ENCODE data around the gene SLC25A10.

SLC25A10 gene

DNA sequence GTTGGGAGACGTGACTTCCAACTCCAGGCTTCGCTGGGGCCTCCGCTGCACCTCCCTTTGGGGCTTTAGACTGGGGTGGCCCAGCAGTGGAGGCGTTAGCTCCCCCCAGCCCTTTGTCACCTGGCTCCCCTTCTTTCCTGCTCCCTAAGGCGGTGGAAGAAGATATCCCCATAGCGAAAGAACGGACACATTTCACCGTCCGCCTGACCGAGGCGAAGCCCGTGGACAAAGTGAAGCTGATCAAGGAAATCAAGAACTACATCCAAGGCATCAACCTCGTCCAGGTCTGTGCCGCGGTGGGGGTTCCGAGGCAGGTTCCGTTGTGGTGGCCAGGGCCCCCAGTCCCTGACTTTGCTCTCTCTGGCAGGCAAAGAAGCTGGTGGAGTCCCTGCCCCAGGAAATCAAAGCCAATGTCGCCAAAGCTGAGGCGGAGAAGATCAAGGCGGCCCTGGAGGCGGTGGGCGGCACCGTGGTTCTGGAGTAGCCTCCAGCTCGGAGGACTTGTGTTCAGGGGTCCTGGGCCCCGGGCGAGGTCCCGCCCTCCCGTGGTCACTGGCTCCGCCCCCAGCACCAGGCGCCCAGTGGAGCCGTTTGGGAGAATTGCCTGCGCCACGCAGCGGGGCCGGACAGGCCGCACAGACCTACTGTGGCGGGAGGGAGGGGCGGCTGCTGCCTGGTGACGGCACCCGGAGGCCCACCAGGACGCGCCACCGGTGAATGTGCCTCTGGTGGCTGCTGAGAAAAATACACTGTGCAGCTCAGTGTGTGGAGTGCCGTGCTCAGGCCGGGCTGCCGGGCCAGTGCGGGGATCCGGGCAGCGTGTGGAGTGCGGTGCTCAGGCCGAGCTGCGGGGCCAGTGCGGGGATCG is 5.1 kb upstream of the SLC25A10 start:
- Histone ChIP-seq H3K9ac (ENCODE audit: insufficient read length, low read depth) (no peak overlapping the region), H3K9me3 (ENCODE audit: insufficient read depth, low read length) (no peaks in the 10 kb centered on the region), H3K27me3 (ENCODE audit: insufficient read depth, insufficient read length) (no peaks in the 10 kb centered on the region), H3K36me3 (ENCODE audit: insufficient read depth, insufficient read length, low read length) (peaks cover 59% of the 10 kb centered on the region), H3K4me1 (ENCODE audit: insufficient read depth, insufficient read length) (peaks cover 25% of the 10 kb centered on the region), H3K4me3 (ENCODE audit: insufficient read length, low read depth) (no peak overlapping the region)
- DNase-seq (ENCODE audit: low read depth, low spot score): no peak
- TF ChIP-seq SUZ12 (IDR thresholded peaks at IDR 0.05; ENCODE audit: extremely low read depth, insufficient read depth, insufficient read length): no peak
- no peak for TF ChIP-seq ZNF274 (IDR thresholded peaks at IDR 0.05; ENCODE audit: low read depth, low read length)
- TF ChIP-seq YY1 (IDR thresholded peaks at IDR 0.05; ENCODE audit: insufficient read depth, insufficient read length): no peak

DNA sequence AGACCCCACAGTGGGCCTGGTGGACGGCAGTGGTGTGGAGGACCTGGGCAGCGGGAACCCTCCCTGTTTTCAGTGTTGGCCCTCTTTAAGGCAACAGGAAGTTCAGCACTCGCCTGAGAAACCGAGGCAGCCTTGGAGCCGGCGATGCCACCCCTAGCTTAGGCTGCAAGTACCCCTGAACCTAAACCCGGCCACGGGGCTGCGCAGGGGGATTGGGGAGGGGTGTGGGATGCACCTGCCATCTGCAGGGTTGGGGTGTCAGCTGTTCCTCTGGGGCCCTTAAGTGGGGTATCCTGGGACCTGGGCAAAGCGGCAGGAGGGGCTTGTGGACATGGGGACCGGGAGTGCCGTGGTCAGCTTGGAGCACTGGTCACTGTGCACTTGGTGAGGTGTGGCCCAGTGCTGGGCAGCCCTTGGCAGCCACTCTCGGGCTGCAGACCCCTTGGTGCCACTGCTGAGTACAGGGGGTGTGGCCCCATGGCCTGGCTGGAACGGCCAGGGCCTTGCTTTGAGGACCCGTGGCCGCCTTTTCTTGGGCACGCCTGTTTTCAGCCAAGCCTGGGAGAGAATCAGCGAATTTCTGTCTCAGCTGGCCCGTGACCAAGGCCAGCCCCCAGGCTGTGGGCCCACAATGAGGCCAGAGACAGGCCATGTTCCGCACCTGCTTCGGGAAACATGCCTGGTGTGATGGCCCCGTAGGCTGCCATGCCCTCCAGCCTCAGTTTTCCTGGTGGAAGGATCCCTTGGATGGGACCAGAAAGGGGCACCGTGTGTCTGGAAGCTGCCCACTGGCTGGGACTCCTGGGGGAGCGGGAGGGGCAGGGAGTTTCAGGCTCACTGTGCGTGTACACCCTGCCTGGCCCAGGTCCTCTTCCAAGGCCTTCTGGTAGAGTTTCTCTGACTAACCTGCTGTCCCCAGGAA is 4.1 kb upstream of the SLC25A10 start:
- peaks cover 22% of the 10 kb centered on the region for H3K4me1 ChIP-seq (ENCODE audit: insufficient read depth, insufficient read length)
- no peaks in the 10 kb centered on the region for H3K27me3 ChIP-seq (ENCODE audit: insufficient read depth, insufficient read length)
- DNase-seq (ENCODE audit: low read depth, low spot score): no peak
- H3K36me3 ChIP-seq (ENCODE audit: insufficient read depth, insufficient read length, low read length): peaks cover 53% of the 10 kb centered on the region
- no peak for TF ChIP-seq SUZ12 (IDR thresholded peaks at IDR 0.05; ENCODE audit: extremely low read depth, insufficient read depth, insufficient read length)
- TF ChIP-seq YY1 (IDR thresholded peaks at IDR 0.05; ENCODE audit: insufficient read depth, insufficient read length): no peak
- TF ChIP-seq ZNF274 (IDR thresholded peaks at IDR 0.05; ENCODE audit: low read depth, low read length): no peak
- H3K9me3 ChIP-seq (ENCODE audit: insufficient read depth, low read length): no peaks in the 10 kb centered on the region
- no peak overlapping the region for H3K4me3 ChIP-seq (ENCODE audit: insufficient read length, low read depth)
- peak overlapping the region; percentile 8 for H3K9ac ChIP-seq (ENCODE audit: insufficient read length, low read depth)

DNA sequence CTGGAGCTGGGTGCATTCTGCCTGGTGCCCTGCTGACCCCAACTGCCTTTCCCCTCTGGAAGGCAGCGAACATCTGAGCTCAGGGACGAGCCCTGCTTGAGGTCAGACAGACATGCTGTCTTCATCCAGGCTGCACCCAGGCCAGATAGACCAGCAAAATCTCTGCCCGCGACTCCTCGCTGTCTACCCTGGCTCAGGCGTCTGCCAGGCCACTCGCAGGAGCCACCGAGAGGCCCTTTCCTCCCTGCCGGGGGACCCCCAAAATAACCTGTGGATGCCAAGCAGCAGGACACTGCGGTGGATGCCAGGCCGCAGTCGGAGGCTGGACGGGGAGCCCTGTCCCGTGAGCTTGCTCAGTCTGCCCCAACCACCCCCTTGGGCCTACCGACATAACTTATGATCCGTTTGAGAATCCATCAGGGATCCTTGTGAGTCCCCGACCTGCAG is 3.3 kb upstream of the SLC25A10 start:
- no peak for DNase-seq (ENCODE audit: low read depth, low spot score)
- no peak for TF ChIP-seq SUZ12 (IDR thresholded peaks at IDR 0.05; ENCODE audit: extremely low read depth, insufficient read depth, insufficient read length)
- no peak for TF ChIP-seq ZNF274 (IDR thresholded peaks at IDR 0.05; ENCODE audit: low read depth, low read length)
- no peak for TF ChIP-seq YY1 (IDR thresholded peaks at IDR 0.05; ENCODE audit: insufficient read depth, insufficient read length)
- Histone ChIP-seq H3K9me3 (ENCODE audit: insufficient read depth, low read length) (no peaks in the 10 kb centered on the region), H3K9ac (ENCODE audit: insufficient read length, low read depth) (peak overlapping the region; percentile 42), H3K36me3 (ENCODE audit: insufficient read depth, insufficient read length, low read length) (peaks cover 53% of the 10 kb centered on the region), H3K4me3 (ENCODE audit: insufficient read length, low read depth) (no peak overlapping the region), H3K4me1 (ENCODE audit: insufficient read depth, insufficient read length) (peaks cover 29% of the 10 kb centered on the region), H3K27me3 (ENCODE audit: insufficient read depth, insufficient read length) (no peaks in the 10 kb centered on the region)

DNA sequence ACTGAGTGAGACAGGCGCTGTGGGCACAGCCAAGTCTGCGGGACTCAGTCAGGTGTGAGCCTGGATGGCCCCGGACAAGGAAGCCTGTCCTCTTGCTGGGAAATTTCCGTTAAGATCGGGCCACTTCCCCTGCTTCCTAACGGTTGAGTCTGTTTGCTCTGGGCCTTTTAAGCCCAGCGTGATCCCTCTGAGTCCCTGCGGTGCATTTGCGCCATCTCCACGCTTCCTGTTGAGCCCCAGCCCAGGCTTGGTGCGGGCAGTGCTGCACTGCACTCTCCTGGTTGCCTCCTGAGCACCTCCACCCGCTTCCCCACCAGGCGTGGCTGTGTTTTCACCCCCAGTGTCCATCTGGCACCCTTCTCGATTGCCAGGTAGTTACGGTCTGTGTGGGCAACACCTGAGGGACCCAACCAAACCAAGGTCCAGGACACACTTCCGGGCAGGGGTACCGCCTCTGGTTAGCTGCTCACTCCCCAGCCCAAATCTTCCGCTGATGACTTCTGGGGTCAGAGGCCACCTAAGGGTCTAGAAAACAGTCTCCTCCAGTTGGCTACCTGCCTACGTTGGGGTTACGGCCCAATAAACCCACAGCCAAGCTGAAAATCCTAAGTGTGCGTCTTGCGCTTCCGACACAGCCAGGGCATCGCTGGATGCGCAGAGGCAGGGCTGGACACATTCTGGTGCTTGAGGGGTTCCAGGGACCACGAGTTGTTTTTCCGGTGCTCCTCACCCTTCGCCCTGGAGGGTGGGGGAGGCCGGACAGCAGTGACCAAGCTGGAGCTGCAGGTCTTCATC is 1.4 kb upstream of the SLC25A10 start:
- Histone ChIP-seq H3K4me1 (ENCODE audit: insufficient read depth, insufficient read length) (peaks cover 26% of the 10 kb centered on the region), H3K36me3 (ENCODE audit: insufficient read depth, insufficient read length, low read length) (peaks cover 47% of the 10 kb centered on the region), H3K27me3 (ENCODE audit: insufficient read depth, insufficient read length) (no peaks in the 10 kb centered on the region), H3K9me3 (ENCODE audit: insufficient read depth, low read length) (no peaks in the 10 kb centered on the region), H3K9ac (ENCODE audit: insufficient read length, low read depth) (peak overlapping the region; percentile 42), H3K4me3 (ENCODE audit: insufficient read length, low read depth) (peak overlapping the region; percentile 31)
- TF ChIP-seq ZNF274 (IDR thresholded peaks at IDR 0.05; ENCODE audit: low read depth, low read length) (no peak), SUZ12 (IDR thresholded peaks at IDR 0.05; ENCODE audit: extremely low read depth, insufficient read depth, insufficient read length) (no peak), YY1 (IDR thresholded peaks at IDR 0.05; ENCODE audit: insufficient read depth, insufficient read length) (no peak)
- no peak for DNase-seq (ENCODE audit: low read depth, low spot score)

DNA sequence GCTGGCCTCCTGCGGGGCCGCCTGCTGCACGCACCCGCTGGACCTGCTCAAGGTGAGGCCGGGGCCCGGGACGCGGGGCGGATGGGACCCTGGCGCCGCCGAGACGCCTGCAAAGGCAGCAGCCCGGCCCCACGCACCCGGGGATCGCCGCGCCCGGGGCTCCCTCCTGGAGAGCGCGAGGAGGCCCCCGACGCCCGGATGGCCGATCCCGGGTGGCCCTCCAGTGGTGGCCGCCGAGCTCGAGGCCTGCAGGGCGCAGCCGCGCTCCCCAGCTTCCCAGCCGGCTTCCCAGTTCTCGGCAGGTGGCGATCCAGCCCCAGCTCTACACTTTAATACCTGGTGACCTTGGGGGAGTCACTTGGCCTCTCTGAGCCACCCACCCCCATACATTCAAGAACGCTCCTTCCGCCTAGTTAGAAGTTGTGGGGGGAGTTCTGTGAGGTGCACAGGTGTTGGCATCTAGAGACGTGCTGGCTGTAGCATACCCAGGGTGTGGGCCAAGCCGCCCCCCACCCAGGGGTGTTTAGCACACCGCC is 452 bp downstream of the SLC25A10 start:
- Histone ChIP-seq H3K27me3 (ENCODE audit: insufficient read depth, insufficient read length) (no peaks in the 10 kb centered on the region), H3K9ac (ENCODE audit: insufficient read length, low read depth) (peak overlapping the region; percentile 96), H3K9me3 (ENCODE audit: insufficient read depth, low read length) (no peaks in the 10 kb centered on the region), H3K4me1 (ENCODE audit: insufficient read depth, insufficient read length) (peaks cover 24% of the 10 kb centered on the region), H3K36me3 (ENCODE audit: insufficient read depth, insufficient read length, low read length) (peaks cover 32% of the 10 kb centered on the region), H3K4me3 (ENCODE audit: insufficient read length, low read depth) (peak overlapping the region; percentile 86)
- no peak for DNase-seq (ENCODE audit: low read depth, low spot score)
- no peak for TF ChIP-seq SUZ12 (IDR thresholded peaks at IDR 0.05; ENCODE audit: extremely low read depth, insufficient read depth, insufficient read length)

DNA sequence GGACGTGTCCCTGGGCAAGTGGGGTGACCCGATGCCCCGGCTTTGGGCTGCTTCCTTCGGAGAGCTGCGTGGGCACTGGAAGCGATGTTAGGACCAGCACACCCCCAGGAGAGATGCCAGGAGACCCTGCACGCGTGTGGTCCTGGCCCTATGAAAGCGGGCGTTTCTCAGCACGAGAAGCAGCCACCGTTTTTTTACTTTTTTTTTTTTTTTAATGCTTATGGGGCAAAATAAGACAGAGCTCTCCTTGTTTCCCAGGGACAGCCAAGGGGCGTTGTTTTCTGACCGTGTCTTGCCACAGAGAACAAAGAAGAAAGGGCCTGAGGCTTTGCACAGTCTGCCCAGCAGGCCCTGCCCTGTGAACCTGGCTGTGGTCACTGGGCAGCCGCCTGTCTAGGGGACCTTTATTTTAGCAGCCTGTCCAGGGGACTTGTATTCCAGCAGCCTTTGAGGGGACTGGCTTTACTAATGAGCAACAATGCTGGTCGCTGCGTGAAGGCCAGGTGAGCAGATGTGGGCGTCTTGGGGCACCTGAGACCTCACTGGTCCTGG is 996 bp downstream of the SLC25A10 start:
- DNase-seq (ENCODE audit: low read depth, low spot score): no peak
- TF ChIP-seq ZNF274 (IDR thresholded peaks at IDR 0.05; ENCODE audit: low read depth, low read length): no peak
- no peak for TF ChIP-seq SUZ12 (IDR thresholded peaks at IDR 0.05; ENCODE audit: extremely low read depth, insufficient read depth, insufficient read length)
- TF ChIP-seq YY1 (IDR thresholded peaks at IDR 0.05; ENCODE audit: insufficient read depth, insufficient read length): no peak

More for the DNA sequence above, 996 bp downstream of the SLC25A10 start:
- Histone ChIP-seq H3K27me3 (ENCODE audit: insufficient read depth, insufficient read length) (no peaks in the 10 kb centered on the region), H3K9ac (ENCODE audit: insufficient read length, low read depth) (peak overlapping the region; percentile 96), H3K36me3 (ENCODE audit: insufficient read depth, insufficient read length, low read length) (peaks cover 32% of the 10 kb centered on the region), H3K4me3 (ENCODE audit: insufficient read length, low read depth) (peak overlapping the region; percentile 86), H3K4me1 (ENCODE audit: insufficient read depth, insufficient read length) (peaks cover 24% of the 10 kb centered on the region), H3K9me3 (ENCODE audit: insufficient read depth, low read length) (no peaks in the 10 kb centered on the region)

Measured in NT2/D1 (cell line).